ENCODE measurements around the gene ERCC3.

Gene ERCC3
- 119 to 122 reads per million in 2 donors for total RNA-seq

GRCh38 chr2:127293748-127294562 lies at the start of gene ERCC3:
TSS of gene ERCC3 (minus strand) at chr2:127294144. CDS start at chr2:127294081, 63 bp downstream.
- DNase-seq, result peak; percentile 48

DNA sequence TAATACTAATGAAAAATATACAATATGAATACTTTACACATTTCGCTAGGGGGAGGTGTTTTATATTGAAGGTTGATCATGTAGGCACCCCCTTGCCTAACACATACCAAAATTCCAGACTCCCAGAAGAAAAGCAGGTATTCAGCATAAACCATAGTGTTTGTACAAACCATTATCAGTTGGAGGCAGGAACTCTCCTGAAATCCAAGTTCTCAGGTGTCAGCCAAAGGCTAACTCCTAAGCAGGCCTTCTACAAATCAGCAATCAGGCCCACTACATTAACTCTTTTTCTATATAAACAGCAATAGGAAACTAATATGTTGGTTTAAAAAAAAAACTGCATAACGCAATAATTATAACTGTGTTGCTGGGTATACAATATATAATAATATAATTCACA lies 49.3 kb upstream of the ERCC3 start:
- DNase-seq, result no peak

DNA sequence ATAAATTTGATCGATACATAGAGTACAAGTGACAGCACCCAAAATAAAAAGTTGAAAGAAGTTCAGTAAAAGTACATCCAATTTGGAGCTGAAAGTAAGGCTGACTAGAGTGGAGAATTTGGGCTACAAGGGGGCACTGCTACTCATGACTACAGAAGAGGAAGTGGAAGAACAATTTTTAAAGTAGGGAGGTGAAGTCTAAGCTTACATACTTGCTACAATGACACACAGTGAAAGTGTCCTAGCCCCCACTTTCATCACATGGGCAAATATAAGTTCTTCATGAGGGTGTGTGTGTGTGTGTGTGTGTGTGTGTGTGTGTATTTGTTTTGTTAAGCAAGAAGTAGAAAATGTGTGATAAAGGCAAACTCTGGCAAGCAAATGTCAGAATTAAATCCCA lies 48.2 kb upstream of the ERCC3 start:
- no peak for DNase-seq

DNA sequence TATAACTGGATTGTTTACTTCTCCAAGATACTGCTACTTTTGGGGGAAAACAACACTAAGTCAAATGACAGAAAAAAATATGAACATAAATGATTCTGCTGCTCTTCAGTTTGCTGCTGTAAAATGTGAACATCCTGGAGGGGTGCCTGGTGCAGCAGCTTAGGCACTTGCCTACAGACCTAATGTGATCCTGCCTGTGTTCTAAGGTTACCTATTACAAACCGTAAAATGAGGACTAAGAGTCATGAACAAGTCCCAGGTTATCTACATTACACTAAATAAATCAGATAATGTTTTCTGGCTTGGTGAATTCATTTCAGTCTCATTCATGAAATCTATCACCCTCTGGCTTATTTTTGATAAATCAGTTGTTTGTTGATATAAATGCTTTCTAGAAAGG lies 38.4 kb upstream of the ERCC3 start:
- DNase-seq, result no peak

- no peak for DNase-seq
Observed at GRCh38 chr2:127330753-127331152, 36.8 kb upstream of the ERCC3 start.

- DNase-seq, result no peak
Observed at GRCh38 chr2:127326289-127326945, 32.5 kb upstream of the ERCC3 start.

GRCh38 chr2:127324635-127325034 lies 30.7 kb upstream of the ERCC3 start:
- DNase-seq, result no peak

GRCh38 chr2:127321303-127321702 lies 27.4 kb upstream of the ERCC3 start:
- DNase-seq, result no peak

DNA sequence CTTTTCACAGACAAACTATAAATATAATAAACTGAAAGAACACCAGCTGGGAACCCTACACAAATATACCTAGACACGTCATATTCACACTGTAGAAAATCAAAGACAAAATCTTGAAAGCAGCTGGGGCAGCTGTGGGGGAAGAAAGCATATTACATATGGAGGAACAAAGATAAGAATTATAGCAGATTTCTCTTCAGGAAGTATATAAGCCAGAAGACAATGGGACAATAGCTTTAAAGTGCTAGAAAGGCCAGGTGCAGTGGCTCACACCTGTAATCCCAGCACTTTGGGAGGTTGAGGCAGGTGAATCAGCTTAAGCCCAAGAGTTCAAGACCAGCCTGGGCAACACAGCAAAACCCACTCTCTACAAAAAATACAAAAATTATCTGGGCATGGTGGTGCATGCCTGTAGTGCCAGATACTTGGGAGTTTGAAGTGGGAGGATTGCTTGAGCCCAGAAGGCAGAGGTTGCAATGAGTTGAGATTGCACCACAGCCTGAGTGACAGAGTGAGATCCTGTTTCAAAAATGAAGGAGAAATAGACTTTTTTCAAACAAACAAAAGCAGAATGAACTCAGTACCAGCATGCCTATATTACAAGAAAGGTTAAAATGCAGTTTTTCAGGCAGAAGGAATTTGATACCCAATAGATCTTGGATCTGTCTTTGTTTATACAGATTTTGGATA lies 26.8 kb upstream of the ERCC3 start:
- DNase-seq, result no peak

- DNase-seq, result no peak
Observed at GRCh38 chr2:127320067-127320466, 26.1 kb upstream of the ERCC3 start.

- no peak for DNase-seq
Observed at GRCh38 chr2:127314193-127314988, 20.4 kb upstream of the ERCC3 start.

DNA sequence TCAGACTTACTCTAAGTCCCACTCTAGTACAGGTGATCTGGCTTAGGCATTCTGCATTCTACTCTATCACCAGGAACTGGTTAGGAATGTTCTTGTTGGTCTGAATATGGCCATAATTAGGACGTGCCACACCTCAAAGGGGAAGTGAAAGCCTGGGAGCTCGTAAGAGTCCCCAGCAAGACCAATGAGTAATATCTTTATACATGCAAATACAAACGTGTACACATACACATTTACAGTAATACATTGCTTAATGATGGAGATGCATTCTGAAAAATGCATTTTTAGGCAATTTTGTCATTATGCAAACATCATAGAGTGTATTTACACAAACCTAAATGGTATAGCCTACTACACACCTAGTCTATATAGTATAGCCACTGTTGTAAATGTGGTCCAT lies 19.5 kb upstream of the ERCC3 start:
- DNase-seq, result no peak

GRCh38 chr2:127310980-127311379 lies 17.0 kb upstream of the ERCC3 start:
- no peak for DNase-seq

DNA sequence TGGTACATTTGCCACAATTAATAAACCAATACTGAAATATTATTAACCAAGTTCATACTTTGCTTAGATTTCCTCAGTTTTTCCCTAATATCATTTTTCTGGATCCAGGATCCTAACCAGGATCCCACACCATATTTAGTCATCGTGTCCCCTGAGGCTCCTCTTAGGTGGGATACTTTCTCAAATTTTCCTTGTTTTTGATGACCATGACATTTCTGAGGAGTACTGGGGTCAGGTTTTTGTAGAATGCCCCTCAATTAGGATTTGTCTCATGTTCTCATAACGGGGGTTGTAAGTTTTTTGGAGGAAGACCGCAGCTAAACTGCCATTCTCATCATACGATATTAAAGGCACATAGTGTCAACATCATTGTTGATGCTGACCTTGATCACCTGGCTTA lies 15.5 kb upstream of the ERCC3 start:
- DNase-seq, result no peak

GRCh38 chr2:127308586-127309138 lies 14.7 kb upstream of the ERCC3 start:
- no peak for DNase-seq

DNA sequence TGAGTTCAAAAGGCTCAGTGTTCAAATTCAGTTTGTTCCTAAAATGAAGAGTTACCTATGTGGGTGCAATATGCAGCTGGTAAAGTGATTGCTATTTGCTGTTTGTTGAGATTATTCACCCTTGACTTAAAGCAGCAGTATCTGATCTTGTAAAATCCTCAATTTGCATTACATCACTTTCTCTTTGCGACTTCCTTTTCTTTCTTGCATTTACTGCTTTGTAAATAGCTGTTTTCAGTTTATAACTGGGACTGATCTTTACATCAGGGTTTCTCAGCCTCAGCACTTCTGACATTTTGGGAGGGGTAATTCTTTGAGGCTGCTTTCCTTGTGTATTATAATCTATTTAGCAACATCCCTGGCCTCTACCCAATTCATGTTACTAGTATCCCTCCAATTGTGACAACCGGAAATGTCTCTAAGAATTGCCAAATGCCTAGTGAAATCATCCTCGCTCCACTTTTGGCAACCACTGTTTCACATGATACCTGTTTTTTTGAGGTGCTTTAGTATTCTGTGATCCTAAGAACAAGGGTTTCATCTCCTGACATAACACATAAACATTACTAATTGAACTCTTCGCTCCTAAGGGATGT lies 12.1 kb upstream of the ERCC3 start:
- no peak for DNase-seq

- no peak for DNase-seq
Observed at GRCh38 chr2:127302168-127302567, 8.2 kb upstream of the ERCC3 start.

GRCh38 chr2:127293386-127293747 lies 577 bp downstream of the ERCC3 start:
- DNase-seq, result no peak

DNA sequence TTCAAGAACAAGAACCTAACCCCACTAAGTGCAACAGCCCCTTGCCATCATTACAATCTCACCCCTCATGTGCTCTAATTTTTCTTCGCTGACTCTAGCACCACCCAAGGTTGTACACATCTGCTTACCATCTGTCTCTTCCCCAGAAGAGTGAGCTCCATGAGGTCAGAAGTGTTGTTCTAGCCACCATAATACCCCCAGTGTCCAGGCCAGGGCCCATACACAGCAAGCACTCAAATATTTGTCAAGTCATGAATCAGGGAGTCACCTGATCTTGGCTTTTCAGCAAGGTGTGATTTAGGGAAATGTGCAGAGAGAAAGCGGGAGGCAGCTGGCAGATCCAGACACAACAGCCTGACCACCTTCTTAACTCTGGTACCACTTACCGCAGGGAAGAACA lies 5.7 kb downstream of the ERCC3 start:
- no peak for DNase-seq

- no peak for DNase-seq
Observed at GRCh38 chr2:127283275-127283674, 10.7 kb downstream of the ERCC3 start.

GRCh38 chr2:127280693-127281092 lies 13.3 kb downstream of the ERCC3 start:
- no peak for DNase-seq

DNA sequence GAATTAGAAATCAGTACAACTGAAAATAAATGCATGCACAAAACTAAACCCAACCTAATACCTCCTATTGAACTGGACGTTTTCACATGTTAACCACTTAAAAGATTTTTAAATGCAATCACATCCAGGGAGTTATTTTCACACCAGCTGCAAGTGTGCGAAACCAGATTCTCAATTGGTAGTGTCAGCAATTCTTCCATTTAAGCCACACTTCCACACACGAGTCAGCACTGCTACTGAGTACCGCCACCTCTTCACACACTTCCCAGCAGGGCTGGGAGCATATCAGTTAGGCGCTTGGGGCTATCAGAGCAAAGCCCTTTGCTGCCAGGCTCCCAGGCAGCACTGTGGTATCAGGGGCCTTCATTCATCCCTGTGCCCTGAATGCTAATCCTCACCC lies 14.2 kb downstream of the ERCC3 start:
- no peak for DNase-seq

All from activated gamma-delta T cell (primary cell).